GM12801 (cell line): Measurements from ENCODE around the gene FPR2.

Source experiments
- TF ChIP-seq, protein P1 (sequence below): IDR thresholded peaks from one replicate; pipeline ENCODE4 v1.5.1; 2011; ENCODE audit warnings: control low read depth; ENCODE audit not compliant: insufficient read length; ENCODE audit errors: extremely low read depth

FPR2 gene

DNA sequence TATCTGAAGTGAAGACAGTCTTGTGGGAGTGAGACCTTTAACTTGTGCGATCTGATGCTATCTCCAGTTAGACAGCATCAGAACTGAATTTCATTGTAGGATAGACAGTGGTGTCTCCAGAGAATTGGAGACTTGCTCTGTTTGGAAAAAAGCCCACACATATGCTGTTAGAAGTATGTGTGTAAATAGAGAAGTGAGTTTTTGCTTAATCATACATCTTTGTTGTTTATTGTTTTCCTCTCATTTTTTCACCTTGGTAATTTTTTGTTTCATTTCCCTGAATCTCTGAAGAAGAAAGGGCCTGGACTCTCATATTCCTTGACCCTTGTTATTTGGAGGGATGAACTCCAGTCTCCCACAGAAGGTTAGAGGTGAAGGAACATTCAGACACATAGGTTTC is 55.7 kb downstream of the FPR2 start:
- TF ChIP-seq, protein P1, sequence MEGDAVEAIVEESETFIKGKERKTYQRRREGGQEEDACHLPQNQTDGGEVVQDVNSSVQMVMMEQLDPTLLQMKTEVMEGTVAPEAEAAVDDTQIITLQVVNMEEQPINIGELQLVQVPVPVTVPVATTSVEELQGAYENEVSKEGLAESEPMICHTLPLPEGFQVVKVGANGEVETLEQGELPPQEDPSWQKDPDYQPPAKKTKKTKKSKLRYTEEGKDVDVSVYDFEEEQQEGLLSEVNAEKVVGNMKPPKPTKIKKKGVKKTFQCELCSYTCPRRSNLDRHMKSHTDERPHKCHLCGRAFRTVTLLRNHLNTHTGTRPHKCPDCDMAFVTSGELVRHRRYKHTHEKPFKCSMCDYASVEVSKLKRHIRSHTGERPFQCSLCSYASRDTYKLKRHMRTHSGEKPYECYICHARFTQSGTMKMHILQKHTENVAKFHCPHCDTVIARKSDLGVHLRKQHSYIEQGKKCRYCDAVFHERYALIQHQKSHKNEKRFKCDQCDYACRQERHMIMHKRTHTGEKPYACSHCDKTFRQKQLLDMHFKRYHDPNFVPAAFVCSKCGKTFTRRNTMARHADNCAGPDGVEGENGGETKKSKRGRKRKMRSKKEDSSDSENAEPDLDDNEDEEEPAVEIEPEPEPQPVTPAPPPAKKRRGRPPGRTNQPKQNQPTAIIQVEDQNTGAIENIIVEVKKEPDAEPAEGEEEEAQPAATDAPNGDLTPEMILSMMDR, result no peak

DNA sequence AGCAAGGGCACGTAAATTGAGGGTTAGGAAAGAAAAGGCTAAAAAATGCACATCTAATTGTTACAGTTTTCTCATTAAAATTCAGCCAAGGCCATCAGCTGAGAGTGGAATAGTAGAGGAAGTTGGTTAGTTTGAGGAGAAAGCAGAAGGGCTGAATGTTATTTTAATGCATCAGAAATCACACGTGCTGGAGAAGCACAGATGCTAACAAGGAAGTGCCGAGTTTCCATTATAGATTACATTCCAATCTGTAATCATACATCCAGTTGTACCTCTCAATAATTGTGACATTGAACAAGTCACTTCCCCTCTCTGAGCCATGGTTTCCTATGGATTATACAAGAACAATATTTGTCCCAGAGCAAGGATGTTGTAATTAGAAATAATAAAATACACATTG is 59.0 kb downstream of the FPR2 start:
- TF ChIP-seq, protein P1, result no peak
